MM.1S (cell line): Measurements from ENCODE around the gene KRT10.

Source experiments
- DNase-seq: peaks from one replicate; pipeline ENCODE4 v3.0.0-alpha.2; 2015
- H2AFZ ChIP-seq: fragments of 300-600 bp; sonication (generic); 2 replicates; pipeline ENCODE4 v1.6.0; 2016; ENCODE audit warnings: antibody characterized with exemption, low read length
- H3F3A ChIP-seq: fragments of 300-600 bp; sonication (generic); 2 replicates; pipeline ENCODE4 v1.6.1; 2016; ENCODE audit warnings: mild to moderate bottlenecking, antibody characterized with exemption, low read length, moderate library complexity, mixed read lengths; ENCODE audit not compliant: insufficient read depth
- H3K27ac ChIP-seq: fragments of 300-600 bp; sonication (generic); 2 replicates; pipeline ENCODE4 v1.5.1; 2016; ENCODE audit warnings: mild to moderate bottlenecking, low read length
- H3K27me3 ChIP-seq: fragments of 300-600 bp; sonication (generic); replicated peaks from 2 replicates; pipeline ENCODE4 v1.6.0; 2016; ENCODE audit warnings: low read length; ENCODE audit not compliant: insufficient read depth
- H3K36me3 ChIP-seq: fragments of 300-600 bp; sonication (generic); replicated peaks from 2 replicates; pipeline ENCODE4 v1.6.1; 2016; ENCODE audit warnings: mild to moderate bottlenecking, low read length, mixed read lengths; ENCODE audit not compliant: insufficient read depth
- H3K4me1 ChIP-seq: fragments of 300-600 bp; sonication (generic); 2 replicates; pipeline ENCODE4 v1.6.1; 2016; ENCODE audit warnings: low read length, mixed read lengths
- H3K4me2 ChIP-seq: fragments of 300-600 bp; sonication (generic); 2 replicates; pipeline ENCODE4 v1.6.0; 2016; ENCODE audit warnings: low read depth, low read length
- H3K4me3 ChIP-seq: fragments of 300-600 bp; sonication (generic); 2 replicates; pipeline ENCODE4 v1.5.1; 2016; ENCODE audit warnings: low read length, mixed read lengths
- H3K79me2 ChIP-seq: fragments of 300-600 bp; sonication (generic); 2 replicates; pipeline ENCODE4 v1.6.1; 2016; ENCODE audit warnings: mixed run types, low read length, mixed read lengths
- H3K9ac ChIP-seq: fragments of 300-600 bp; sonication (generic); 2 replicates; pipeline ENCODE4 v1.6.1; 2016; ENCODE audit warnings: low read length, mixed read lengths
- H3K9me2 ChIP-seq: fragments of 300-600 bp; sonication (generic); replicated peaks from 2 replicates; pipeline ENCODE4 v1.6.1; 2016; ENCODE audit warnings: mild to moderate bottlenecking, low read length, mixed read lengths; ENCODE audit not compliant: insufficient read depth
- H3K9me3 ChIP-seq: fragments of 300-600 bp; sonication (generic); replicated peaks from 2 replicates; pipeline ENCODE4 v1.6.1; 2016; ENCODE audit warnings: mild to moderate bottlenecking, low read length, mixed read lengths; ENCODE audit not compliant: insufficient read depth
- H4K20me1 ChIP-seq: fragments of 300-600 bp; sonication (generic); 2 replicates; pipeline ENCODE4 v1.6.1; 2016; ENCODE audit warnings: mild to moderate bottlenecking, low read length, moderate library complexity, mixed read lengths; ENCODE audit not compliant: insufficient read depth
- EZH2 ChIP-seq: fragments of 300-600 bp; sonication (generic); optimal IDR thresholded peaks from 2 replicates; pipeline ENCODE3; 2017; ENCODE audit warnings: low read depth, mild to moderate bottlenecking, antibody characterized with exemption, low read length, mixed read lengths
- EZH2phosphoT487 ChIP-seq: fragments of 300-600 bp; sonication (generic); IDR thresholded peaks from 2 replicates; pipeline ENCODE4 v1.6.1; 2018; ENCODE audit warnings: antibody characterized with exemption, low read length
- TF ChIP-seq, protein P1 (sequence below): fragments of 300-600 bp; sonication (generic); IDR thresholded peaks from 2 replicates; pipeline ENCODE4 v1.5.1; 2016; ENCODE audit warnings: antibody characterized with exemption, low read length, mixed read lengths

The KRT10 gene

DNA sequence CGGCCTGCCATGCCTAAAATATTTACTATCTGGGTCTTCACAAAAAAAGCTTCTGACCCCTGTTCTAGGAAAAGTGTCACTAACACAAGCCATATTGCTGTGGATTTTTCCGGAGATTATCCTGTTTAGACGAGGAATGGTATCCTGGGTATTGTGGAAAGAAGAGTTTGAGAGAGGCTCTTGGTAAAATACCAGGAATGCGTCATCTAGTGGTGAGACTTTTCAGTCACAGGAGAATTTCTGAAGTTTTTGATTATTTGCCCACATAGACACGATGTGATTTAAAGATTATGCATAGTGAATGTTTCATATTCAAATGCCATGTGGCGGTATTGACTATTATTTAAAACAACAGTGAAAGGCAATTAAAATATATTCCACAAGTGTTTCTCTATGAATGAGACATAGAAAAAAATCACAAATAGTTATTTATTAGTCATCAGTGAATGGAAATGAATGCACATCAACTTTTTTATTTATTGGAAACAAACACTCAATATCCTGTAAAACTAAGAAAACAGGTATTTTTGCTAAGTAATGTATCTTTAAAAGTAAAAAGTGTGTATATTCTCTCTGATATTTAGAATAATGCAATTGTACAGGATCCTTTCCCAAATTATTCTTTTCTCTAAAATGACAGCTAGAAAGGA is 30.5 kb downstream of the KRT10 start:
- DNase-seq, result peak; percentile 31

GRCh38 chr17:40791111-40791510 is 31.3 kb downstream of the KRT10 start:
- Histone ChIP-seq H3K27ac (no peak overlapping the region), H3K9me2 (no peaks in the 10 kb centered on the region), H3K9me3 (no peaks in the 10 kb centered on the region), H2AFZ (no peak overlapping the region), H3F3A (no peaks in the 10 kb centered on the region), H3K79me2 (no peaks in the 10 kb centered on the region), H4K20me1 (no peaks in the 10 kb centered on the region), H3K27me3 (no peaks in the 10 kb centered on the region), H3K4me3 (no peak overlapping the region), H3K9ac (no peak overlapping the region), H3K4me1 (no peaks in the 10 kb centered on the region), H3K4me2 (no peak overlapping the region), H3K36me3 (no peaks in the 10 kb centered on the region)
- no peak for DNase-seq
- TF ChIP-seq EZH2phosphoT487 (no peak), EZH2 (no peak)
- TF ChIP-seq, protein P1, sequence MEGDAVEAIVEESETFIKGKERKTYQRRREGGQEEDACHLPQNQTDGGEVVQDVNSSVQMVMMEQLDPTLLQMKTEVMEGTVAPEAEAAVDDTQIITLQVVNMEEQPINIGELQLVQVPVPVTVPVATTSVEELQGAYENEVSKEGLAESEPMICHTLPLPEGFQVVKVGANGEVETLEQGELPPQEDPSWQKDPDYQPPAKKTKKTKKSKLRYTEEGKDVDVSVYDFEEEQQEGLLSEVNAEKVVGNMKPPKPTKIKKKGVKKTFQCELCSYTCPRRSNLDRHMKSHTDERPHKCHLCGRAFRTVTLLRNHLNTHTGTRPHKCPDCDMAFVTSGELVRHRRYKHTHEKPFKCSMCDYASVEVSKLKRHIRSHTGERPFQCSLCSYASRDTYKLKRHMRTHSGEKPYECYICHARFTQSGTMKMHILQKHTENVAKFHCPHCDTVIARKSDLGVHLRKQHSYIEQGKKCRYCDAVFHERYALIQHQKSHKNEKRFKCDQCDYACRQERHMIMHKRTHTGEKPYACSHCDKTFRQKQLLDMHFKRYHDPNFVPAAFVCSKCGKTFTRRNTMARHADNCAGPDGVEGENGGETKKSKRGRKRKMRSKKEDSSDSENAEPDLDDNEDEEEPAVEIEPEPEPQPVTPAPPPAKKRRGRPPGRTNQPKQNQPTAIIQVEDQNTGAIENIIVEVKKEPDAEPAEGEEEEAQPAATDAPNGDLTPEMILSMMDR, result no peak

More for the DNA sequence above, 30.5 kb downstream of the KRT10 start:
- Histone ChIP-seq H3K27me3 (no peaks in the 10 kb centered on the region), H3K4me3 (no peak overlapping the region), H3K79me2 (no peaks in the 10 kb centered on the region), H2AFZ (no peak overlapping the region), H3K36me3 (no peaks in the 10 kb centered on the region), H3K27ac (no peak overlapping the region), H3F3A (no peaks in the 10 kb centered on the region), H4K20me1 (no peaks in the 10 kb centered on the region), H3K4me1 (no peaks in the 10 kb centered on the region), H3K9ac (no peak overlapping the region), H3K9me3 (no peaks in the 10 kb centered on the region), H3K9me2 (no peaks in the 10 kb centered on the region), H3K4me2 (no peak overlapping the region)
- TF ChIP-seq EZH2, result no peak
- TF ChIP-seq, protein P1, result peak; percentile 58

DNA sequence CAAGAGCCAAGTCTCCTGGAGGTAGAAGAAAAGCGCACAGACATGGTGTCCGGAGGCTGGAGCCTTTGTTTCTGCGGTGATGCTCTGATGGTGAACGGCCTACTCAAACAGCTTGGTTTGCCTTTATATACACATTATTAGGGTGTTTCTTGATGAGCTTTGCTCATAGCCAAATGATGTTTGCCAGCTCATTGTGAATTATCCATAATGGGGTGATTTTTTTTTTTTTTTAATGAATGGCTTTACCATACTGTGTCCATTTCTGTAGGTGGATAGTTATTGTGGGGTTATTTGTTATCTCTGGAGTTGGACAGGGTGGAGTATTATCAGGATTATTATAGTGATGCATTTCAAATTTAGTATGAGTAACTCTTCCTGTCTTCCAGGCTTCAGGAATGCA is 40.0 kb downstream of the KRT10 start, which contains the start of gene KRT27:
Gene KRT27, minus strand, starts transcription at position 101 of the 400 bp plus-strand sequence. Its CDS starts 57 bp downstream, at position 44.
- no peaks in the 10 kb centered on the region for H3K4me1 ChIP-seq
- no peak within 1 kb of the TSS for H3K4me2 ChIP-seq
- H3K27ac ChIP-seq, result no peak within 1 kb of the TSS
- H3K27me3 ChIP-seq, result no peaks in the 10 kb centered on the region
- no peaks in the 10 kb centered on the region for H3K9me2 ChIP-seq
- H4K20me1 ChIP-seq, result no peaks in the 10 kb centered on the region
- H3F3A ChIP-seq, result no peaks in the 10 kb centered on the region
- H3K4me3 ChIP-seq, result no peak within 1 kb of the TSS
- no peak for DNase-seq
- no peak within 1 kb of the TSS for H3K9ac ChIP-seq
- TF ChIP-seq, protein P1, result no peak
- TF ChIP-seq EZH2phosphoT487 (no peak), EZH2 (no peak)
- no peaks in the 10 kb centered on the region for H3K36me3 ChIP-seq
- H3K79me2 ChIP-seq, result no peaks in the 10 kb centered on the region
- no peak within 1 kb of the TSS for H2AFZ ChIP-seq
- no peaks in the 10 kb centered on the region for H3K9me3 ChIP-seq
